Measurements from ENCODE around the gene PNCK.

Gene PNCK

DNA sequence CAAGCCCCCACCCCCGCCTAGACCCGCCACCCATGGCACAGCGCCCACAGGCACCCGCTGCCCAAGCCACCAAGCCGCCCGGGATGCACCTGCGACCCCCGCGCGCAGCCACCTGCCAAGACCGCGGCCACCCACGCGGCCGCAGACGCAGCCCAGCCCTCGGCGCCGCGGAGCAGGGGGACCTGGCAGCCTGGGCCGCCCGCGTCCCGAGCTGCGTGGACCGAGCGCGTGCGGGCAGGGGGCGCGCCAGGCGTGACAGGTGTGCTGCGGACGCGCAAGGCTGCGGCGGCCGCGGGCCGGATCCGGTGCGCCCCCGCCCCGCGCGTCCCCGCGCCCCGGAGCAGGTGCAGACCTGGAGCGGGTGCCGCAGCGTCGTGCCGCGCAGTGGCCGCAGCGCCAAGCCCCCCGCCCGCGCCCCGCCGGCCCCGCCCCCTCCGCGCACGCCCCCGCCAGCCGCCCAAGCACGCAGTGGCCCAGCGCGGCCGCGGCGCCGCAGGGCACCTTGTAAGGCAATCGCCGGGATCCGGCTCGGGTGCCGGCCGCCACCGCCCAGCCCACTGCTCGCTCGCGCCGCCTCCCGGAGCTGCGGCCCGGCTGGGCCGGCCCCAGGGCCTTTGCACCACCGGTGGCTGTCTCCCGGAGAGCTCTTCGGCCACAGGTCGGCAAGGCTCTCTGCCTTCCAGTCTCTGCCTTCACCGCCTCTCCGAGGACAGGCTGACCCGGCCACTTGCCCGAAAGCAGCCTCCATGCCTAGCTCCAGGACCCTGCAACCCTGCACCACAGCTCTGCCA lies at the start of gene PNCK:
Gene PNCK, minus strand, starts transcription at position 386 of the 791 bp plus-strand sequence. CDS start 737 bp downstream, outside the sequence.
- POLR2A ChIA-PET: no interaction called here
- no peak within 1 kb of the TSS for H3K4me3 ChIP-seq (ENCODE audit: low read depth, low read length)

DNA sequence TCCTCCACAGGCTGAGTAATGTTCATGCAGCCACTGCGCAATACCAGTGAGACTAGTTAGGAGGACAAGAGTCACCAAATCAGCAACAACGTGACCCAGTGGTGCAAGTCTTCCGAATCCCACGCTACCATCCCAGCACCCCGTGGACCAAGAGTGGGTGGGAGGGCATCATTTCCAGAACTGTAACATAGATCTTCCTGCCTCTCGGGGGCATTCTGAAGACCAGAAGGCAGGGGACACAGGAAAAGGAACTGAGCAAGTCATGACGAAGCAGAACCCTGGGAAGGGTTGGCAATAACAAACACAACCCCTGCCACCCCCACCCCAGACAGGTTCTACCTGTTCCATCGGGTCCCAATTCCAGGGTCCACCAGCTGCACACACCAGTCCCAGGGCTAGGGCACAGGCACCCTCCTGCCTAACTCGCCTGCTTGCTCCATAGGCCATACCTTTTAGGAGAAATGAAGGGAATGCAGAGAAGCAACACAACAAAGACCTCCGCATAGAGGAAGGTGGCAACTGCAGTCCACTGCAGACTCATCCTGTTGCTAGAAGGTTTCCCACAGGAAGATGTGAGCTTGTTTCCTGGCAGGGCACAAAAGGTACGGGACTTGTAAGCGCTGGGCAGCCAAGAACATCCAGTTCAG lies 49.2 kb upstream of the PNCK start:
- ChIA-PET POLR2A (no interaction called here), CTCF (interaction anchor here (2.8 kb wide), 1 partner anchor 14 kb away, joined by 12 read pairs; no protein-coding TSS in a partner anchor)
- DNase-seq (ENCODE audit: low read depth, low spot score): no peak
- TF ChIP-seq, protein P1, sequence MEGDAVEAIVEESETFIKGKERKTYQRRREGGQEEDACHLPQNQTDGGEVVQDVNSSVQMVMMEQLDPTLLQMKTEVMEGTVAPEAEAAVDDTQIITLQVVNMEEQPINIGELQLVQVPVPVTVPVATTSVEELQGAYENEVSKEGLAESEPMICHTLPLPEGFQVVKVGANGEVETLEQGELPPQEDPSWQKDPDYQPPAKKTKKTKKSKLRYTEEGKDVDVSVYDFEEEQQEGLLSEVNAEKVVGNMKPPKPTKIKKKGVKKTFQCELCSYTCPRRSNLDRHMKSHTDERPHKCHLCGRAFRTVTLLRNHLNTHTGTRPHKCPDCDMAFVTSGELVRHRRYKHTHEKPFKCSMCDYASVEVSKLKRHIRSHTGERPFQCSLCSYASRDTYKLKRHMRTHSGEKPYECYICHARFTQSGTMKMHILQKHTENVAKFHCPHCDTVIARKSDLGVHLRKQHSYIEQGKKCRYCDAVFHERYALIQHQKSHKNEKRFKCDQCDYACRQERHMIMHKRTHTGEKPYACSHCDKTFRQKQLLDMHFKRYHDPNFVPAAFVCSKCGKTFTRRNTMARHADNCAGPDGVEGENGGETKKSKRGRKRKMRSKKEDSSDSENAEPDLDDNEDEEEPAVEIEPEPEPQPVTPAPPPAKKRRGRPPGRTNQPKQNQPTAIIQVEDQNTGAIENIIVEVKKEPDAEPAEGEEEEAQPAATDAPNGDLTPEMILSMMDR (IDR thresholded peaks at IDR 0.05; ENCODE audit: insufficient read depth, low read length, missing control alignments): no peak
- H3K4me3 ChIP-seq (ENCODE audit: low read depth, low read length): peak overlapping the region; percentile 66

More for the DNA sequence above, at the start of gene PNCK:
- DNase-seq (ENCODE audit: low read depth, low spot score): no peak
- TF ChIP-seq, protein P1 (IDR thresholded peaks at IDR 0.05; ENCODE audit: insufficient read depth, low read length, missing control alignments): no peak
- CTCF ChIA-PET: interaction anchor here (1.2 kb wide), 1 partner anchor 134 kb away, joined by 4 read pairs; no protein-coding TSS in a partner anchor

DNA sequence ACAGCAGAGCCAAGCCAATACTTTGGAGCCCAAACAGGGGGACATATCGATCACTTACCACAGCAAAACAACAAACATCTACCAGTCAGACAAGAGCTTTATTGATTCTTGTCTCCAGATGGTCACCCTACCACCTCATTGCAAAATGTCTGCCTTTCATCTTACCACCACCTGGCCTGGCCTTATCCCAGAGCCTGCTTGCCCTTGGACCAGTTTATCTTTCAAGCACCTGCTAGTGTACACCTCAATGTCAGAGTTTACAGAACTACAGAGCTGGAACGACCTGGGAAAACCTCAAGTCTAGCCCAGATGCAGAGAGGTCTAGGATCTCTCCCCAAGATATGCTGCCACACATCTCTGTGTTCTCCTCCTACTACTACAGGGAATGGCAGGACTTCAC lies 46.1 kb upstream of the PNCK start:
- no peak for DNase-seq (ENCODE audit: low read depth, low spot score)
- TF ChIP-seq, protein P1 (IDR thresholded peaks at IDR 0.05; ENCODE audit: insufficient read depth, low read length, missing control alignments): no peak
- no peak overlapping the region for H3K4me3 ChIP-seq (ENCODE audit: low read depth, low read length)
- POLR2A ChIA-PET: no interaction called here
- CTCF ChIA-PET: interaction anchor here (1.4 to 2.8 kb wide), 2 partner anchors 9 to 11 kb away, joined by 5 to 12 read pairs; no protein-coding TSS in a partner anchor

DNA sequence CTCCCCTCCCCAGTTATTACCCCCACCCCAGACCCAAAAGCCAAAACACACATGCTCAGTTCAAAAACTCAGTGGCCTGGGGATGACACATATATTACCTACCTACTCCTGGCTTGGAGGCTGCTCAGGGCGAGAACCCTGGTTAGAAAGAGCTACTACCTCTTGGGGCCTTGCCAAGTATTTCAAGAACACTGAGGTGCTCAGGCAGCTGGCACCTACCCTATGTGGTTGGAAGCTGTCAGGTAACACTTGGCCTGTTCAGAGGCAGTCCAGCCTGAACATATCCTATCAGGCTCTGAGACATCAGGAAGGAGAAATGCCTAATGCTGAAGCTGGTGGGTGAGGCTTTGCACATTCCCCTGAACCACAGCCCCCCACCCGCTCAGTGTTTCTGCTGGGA lies 45.6 kb upstream of the PNCK start:
- TF ChIP-seq, protein P1 (IDR thresholded peaks at IDR 0.05; ENCODE audit: insufficient read depth, low read length, missing control alignments): no peak
- POLR2A ChIA-PET: no interaction called here
- no peak overlapping the region for H3K4me3 ChIP-seq (ENCODE audit: low read depth, low read length)
- no peak for DNase-seq (ENCODE audit: low read depth, low spot score)
- CTCF ChIA-PET: interaction anchor here (2.8 kb wide), 1 partner anchor 11 kb away, joined by 12 read pairs; no protein-coding TSS in a partner anchor

DNA sequence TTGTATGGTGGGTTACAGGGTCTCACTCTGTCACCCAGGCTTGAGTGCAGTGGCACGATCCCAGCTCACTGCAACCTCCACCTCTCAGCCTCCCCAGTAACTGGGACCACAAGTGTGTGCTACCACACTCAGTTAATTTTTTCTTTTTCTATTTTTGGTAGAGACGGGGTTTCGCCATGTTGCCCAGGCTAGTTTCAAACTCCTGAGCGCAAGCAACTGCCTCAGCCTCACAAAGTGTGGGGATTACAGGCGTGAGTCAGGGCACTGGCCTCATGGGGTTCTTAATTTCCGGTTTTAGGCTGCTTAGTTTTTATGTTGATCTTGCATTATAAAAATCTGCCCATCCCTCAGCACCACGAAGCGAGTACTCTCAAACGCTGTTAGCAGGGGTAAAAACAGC lies 43.8 kb upstream of the PNCK start:
- TF ChIP-seq, protein P1 (IDR thresholded peaks at IDR 0.05; ENCODE audit: insufficient read depth, low read length, missing control alignments): no peak
- DNase-seq (ENCODE audit: low read depth, low spot score): no peak
- ChIA-PET POLR2A (no interaction called here), CTCF (interaction anchor here (1.9 kb wide), 1 partner anchor 9 kb away, joined by 6 read pairs; no protein-coding TSS in a partner anchor)
- no peak overlapping the region for H3K4me3 ChIP-seq (ENCODE audit: low read depth, low read length)

DNA sequence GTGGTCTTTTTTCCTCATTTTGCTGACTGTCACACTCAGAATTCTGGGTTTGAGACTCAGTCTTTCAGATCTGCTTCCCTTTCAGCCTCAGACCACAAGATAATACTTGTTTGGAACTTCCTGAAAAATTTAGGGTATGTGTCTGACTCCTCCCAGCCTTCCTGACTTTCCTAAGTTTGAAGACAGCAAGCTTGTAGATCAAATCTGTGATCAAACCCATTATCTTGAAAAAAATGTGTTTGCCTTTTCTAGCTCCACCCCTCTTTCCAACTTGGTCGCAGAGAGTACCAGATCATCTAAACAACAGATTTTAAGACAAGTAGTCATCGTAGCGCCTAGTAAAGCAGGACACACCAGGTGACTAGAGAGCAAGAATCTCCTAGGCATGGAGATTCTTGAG lies 40.6 kb upstream of the PNCK start:
- TF ChIP-seq, protein P1 (IDR thresholded peaks at IDR 0.05; ENCODE audit: insufficient read depth, low read length, missing control alignments): no peak
- no peak for DNase-seq (ENCODE audit: low read depth, low spot score)
- ChIA-PET POLR2A (no interaction called here), CTCF (interaction anchor here (0.9 kb wide), 1 partner anchor 105 kb away, joined by 3 read pairs; no protein-coding TSS in a partner anchor)
- H3K4me3 ChIP-seq (ENCODE audit: low read depth, low read length): no peak overlapping the region

Measured in AG04449 (cell line).